ENCODE results near the gene USP3. TPM values are rescaled to one million over a fixed set of nuclear protein-coding genes. Genes with fewer than 3 reads are reported as not detected.

USP3 gene
- total RNA-seq, 1 donor from 2014 or later: 39.5 TPM

- Histone ChIP-seq H3K36me3 (no peaks in the 10 kb centered on the region), H3K4me1 (peaks cover 68% of the 10 kb centered on the region), H3K4me3 (peak overlapping the region; percentile 82 to 92), H3K27me3 (no peaks in the 10 kb centered on the region), H3K9me3 (no peaks in the 10 kb centered on the region), H3K27ac (peak overlapping the region; percentile 97)
- TF ChIP-seq POLR2A (IDR thresholded peaks at IDR 0.05): no peak
- peak in 1 of 3 experiments; percentile 5 for TF ChIP-seq CTCF (IDR thresholded peaks at IDR 0.05)
- TF ChIP-seq POLR2AphosphoS5 (IDR thresholded peaks at IDR 0.05; ENCODE audit: insufficient read depth in 1 of 2, low read depth in 1 of 2): peak in 1 of 2 donors; percentile 4
- DNase-seq (ENCODE audit: extremely low spot score in 2 of 2): peak in 1 of 2 donors; percentile 97
- intact Hi-C loops (cut with DNase I): loop anchor here (5.0 to 10.0 kb wide), 2 partner anchors 91 to 959 kb away; partner anchors contain the start of genes FBXL22 and ZNF609
Measured at GRCh38 chr15:63503739-63504246, 600 bp upstream of the USP3 start.

GRCh38 chr15:63504979-63505841, 817 bp downstream of the USP3 start:
- peak overlapping the region; percentile 97 for H3K27ac ChIP-seq
- no peaks in the 10 kb centered on the region for H3K27me3 ChIP-seq
- peak overlapping the region; percentile 82 to 92 for H3K4me3 ChIP-seq
- no peaks in the 10 kb centered on the region for H3K9me3 ChIP-seq
- DNase-seq (ENCODE audit: extremely low spot score in 2 of 2): no peak
- H3K4me1 ChIP-seq: peaks cover 82% of the 10 kb centered on the region
- no peaks in the 10 kb centered on the region for H3K36me3 ChIP-seq
- intact Hi-C loops (cut with DNase I): loop anchor here (5.0 to 10.0 kb wide), 2 partner anchors 90 to 957 kb away; partner anchors contain the start of genes FBXL22 and ZNF609
- TF ChIP-seq CTCF (IDR thresholded peaks at IDR 0.05) (peak in 1 of 3 experiments; percentile 26), POLR2AphosphoS5 (IDR thresholded peaks at IDR 0.05; ENCODE audit: insufficient read depth in 1 of 2, low read depth in 1 of 2) (peak; percentile 22 to 46), POLR2A (IDR thresholded peaks at IDR 0.05) (peak in 1 of 2 donors; percentile 7)

- no peak for TF ChIP-seq POLR2A (IDR thresholded peaks at IDR 0.05)
- no peak for TF ChIP-seq CTCF (IDR thresholded peaks at IDR 0.05)
- TF ChIP-seq POLR2AphosphoS5 (IDR thresholded peaks at IDR 0.05; ENCODE audit: insufficient read depth in 1 of 2, low read depth in 1 of 2): no peak
- intact Hi-C loops (cut with DNase I): loop anchor here (10.0 kb wide), 1 partner anchor 89 kb away; the partner anchor contains the start of gene FBXL22
- no peaks in the 10 kb centered on the region for H3K36me3 ChIP-seq
- peak overlapping the region; percentile 97 for H3K27ac ChIP-seq
- DNase-seq (ENCODE audit: extremely low spot score in 2 of 2): no peak
- peaks cover 83% of the 10 kb centered on the region for H3K4me1 ChIP-seq
- peak overlapping the region; percentile 82 to 92 for H3K4me3 ChIP-seq
- no peaks in the 10 kb centered on the region for H3K27me3 ChIP-seq
- H3K9me3 ChIP-seq: no peaks in the 10 kb centered on the region
Measured at GRCh38 chr15:63505842-63506222, 1.4 kb downstream of the USP3 start.

GRCh38 chr15:63506537-63507035, 2.2 kb downstream of the USP3 start:
- no peak for DNase-seq (ENCODE audit: extremely low spot score in 2 of 2)
- H3K4me3 ChIP-seq: peak overlapping the region; percentile 82 to 92
- H3K4me1 ChIP-seq: peaks cover 83% of the 10 kb centered on the region
- H3K36me3 ChIP-seq: no peaks in the 10 kb centered on the region
- intact Hi-C loops (cut with DNase I): loop anchor here (10.0 kb wide), 1 partner anchor 88 kb away; the partner anchor contains the start of gene FBXL22
- H3K27ac ChIP-seq: peak overlapping the region; percentile 97
- TF ChIP-seq POLR2A (IDR thresholded peaks at IDR 0.05) (no peak), CTCF (IDR thresholded peaks at IDR 0.05) (no peak), POLR2AphosphoS5 (IDR thresholded peaks at IDR 0.05; ENCODE audit: insufficient read depth in 1 of 2, low read depth in 1 of 2) (peak in 1 of 2 donors; percentile 15)
- H3K9me3 ChIP-seq: no peaks in the 10 kb centered on the region
- H3K27me3 ChIP-seq: no peaks in the 10 kb centered on the region
